Immature natural killer cell (primary cell): ENCODE data around the gene NKAIN2. TPM values are rescaled to one million over a fixed set of nuclear protein-coding genes. Genes with fewer than 3 reads are reported as not detected.
"Not testable (repeated sequence)": the region's sequence is repeated elsewhere in the genome, so short reads cannot be mapped to it uniquely, and the experiment has no call there.

Experiments used
- DNase-seq, 3 donors: peaks; one replicate each; pipeline ENCODE4 v3.0.0; 2022; ENCODE audit warnings: mixed read lengths in 1 of 3
- H3K27ac Mint-ChIP-seq, 6 donors: one replicate each; pipeline ENCODE4 v1.8.0; 2020; ENCODE audit warnings: mixed read lengths in 6 of 6, mild to moderate bottlenecking in 5 of 6, inconsistent platforms in 4 of 6, moderate library complexity in 3 of 6
- H3K27me3 Mint-ChIP-seq, 3 donors: one replicate each; pipeline ENCODE4 v1.8.0; 2020 to 2021; ENCODE audit warnings: low read depth in 3 of 3, mild to moderate bottlenecking in 3 of 3, mixed read lengths in 3 of 3, moderate library complexity in 3 of 3, inconsistent platforms in 1 of 3
- H3K36me3 Mint-ChIP-seq, 3 donors: one replicate each; pipeline ENCODE4 v1.8.0; 2020; ENCODE audit warnings: mixed read lengths in 3 of 3, inconsistent platforms in 2 of 3, mild to moderate bottlenecking in 2 of 3
- H3K4me1 Mint-ChIP-seq, 2 donors: one replicate each; pipeline ENCODE4 v1.8.0; 2020; ENCODE audit warnings: inconsistent platforms in 2 of 2, mild to moderate bottlenecking in 2 of 2, mixed read lengths in 2 of 2, moderate library complexity in 1 of 2
- H3K4me3 Mint-ChIP-seq, 5 donors: one replicate each; pipeline ENCODE4 v1.8.0; 2020; ENCODE audit warnings: mild to moderate bottlenecking in 5 of 5, mixed read lengths in 5 of 5, inconsistent platforms in 3 of 5, moderate library complexity in 3 of 5
- H3K9me3 Mint-ChIP-seq, 6 donors: one replicate each; pipeline ENCODE4 v1.8.0; 2020; ENCODE audit warnings: mild to moderate bottlenecking in 6 of 6, mixed read lengths in 6 of 6, inconsistent platforms in 4 of 6, moderate library complexity in 3 of 6
- polyA plus RNA-seq, 3 donors: library from polyadenylated mRNA; unstranded; fragments of 300-500 nt; fragmentation: Illumina TruSeq; gene quantifications; one replicate each; pipeline ENCODE4 v1.2.3, GENCODE V29; 2021

Gene NKAIN2
- polyA plus RNA-seq, 3 donors from 2014 or later, result not detected

DNA sequence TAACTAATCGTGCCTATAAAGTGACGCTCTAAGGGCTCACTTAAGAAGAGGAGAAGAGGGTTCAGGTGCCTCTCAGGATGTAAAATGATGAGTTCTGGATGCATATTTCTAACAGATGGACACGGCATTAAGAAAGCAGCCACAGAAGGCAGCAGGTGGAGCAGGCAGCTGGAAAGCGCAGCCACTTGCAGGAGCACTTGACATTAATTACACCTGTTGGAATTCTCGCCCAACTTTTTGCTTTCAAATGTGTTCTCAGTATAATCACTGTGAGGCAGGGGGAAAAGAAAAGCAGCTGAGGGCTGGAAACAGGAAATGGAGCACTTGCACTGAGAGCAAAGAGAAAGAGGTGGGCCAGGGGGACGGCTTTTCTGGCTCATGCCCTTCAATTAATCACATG lies 164.2 kb downstream of the NKAIN2 start:
- H3K36me3 Mint-ChIP-seq, result no peaks in the 10 kb centered on the region
- H3K27ac Mint-ChIP-seq, result no peak overlapping the region
- peaks cover under 1 to 7% (median 5%) of the 10 kb centered on the region in 6 donors for H3K9me3 Mint-ChIP-seq
- DNase-seq, result no peak
- H3K4me3 Mint-ChIP-seq, result no peak overlapping the region
- H3K27me3 Mint-ChIP-seq, result no peaks in the 10 kb centered on the region
- no peaks in the 10 kb centered on the region for H3K4me1 Mint-ChIP-seq

GRCh38 chr6:123972600-123973294 lies 169.1 kb downstream of the NKAIN2 start:
- Mint-ChIP-seq H3K36me3 (no peaks in the 10 kb centered on the region), H3K4me1 (no peaks in the 10 kb centered on the region), H3K27ac (no peak overlapping the region), H3K4me3 (no peak overlapping the region), H3K9me3 (peaks cover 0 to 12% (median 5%) of the 10 kb centered on the region in 6 donors), H3K27me3 (no peaks in the 10 kb centered on the region)
- no peak for DNase-seq

DNA sequence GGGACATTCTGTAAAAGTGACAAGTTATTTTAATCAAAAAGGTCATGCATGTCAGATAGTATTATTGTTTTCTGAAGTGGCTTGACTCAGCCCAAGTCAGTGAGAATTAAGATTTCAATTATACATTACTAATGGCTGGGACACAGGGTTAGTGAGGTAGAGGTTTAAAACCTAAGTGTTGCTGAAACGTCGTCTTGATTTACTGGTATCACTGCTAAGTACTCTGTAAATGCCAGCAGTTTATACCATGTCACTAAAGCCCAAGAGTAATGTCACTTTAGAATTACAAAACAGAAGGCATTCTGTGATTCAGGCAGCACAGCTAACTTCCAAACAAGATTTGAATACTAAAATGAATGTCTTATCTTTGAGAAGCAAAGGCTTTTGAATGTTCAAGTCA lies 176.6 kb downstream of the NKAIN2 start:
- H3K4me3 Mint-ChIP-seq, result no peak overlapping the region

GRCh38 chr6:123986938-123987337 lies 183.3 kb downstream of the NKAIN2 start:
- Mint-ChIP-seq H3K9me3 (peaks cover 0 to 22% (median 7%) of the 10 kb centered on the region in 6 donors), H3K4me1 (no peaks in the 10 kb centered on the region), H3K36me3 (no peaks in the 10 kb centered on the region), H3K27me3 (peaks cover 0 to 1% (median 0%) of the 10 kb centered on the region in 3 donors), H3K4me3 (no peak overlapping the region), H3K27ac (no peak overlapping the region)
- no peak for DNase-seq

More for the DNA sequence above, 176.6 kb downstream of the NKAIN2 start:
- H3K27ac Mint-ChIP-seq, result no peak overlapping the region
- DNase-seq, result no peak
- H3K4me1 Mint-ChIP-seq, result no peaks in the 10 kb centered on the region
- peaks cover 0 to 1% (median 0%) of the 10 kb centered on the region in 3 donors for H3K27me3 Mint-ChIP-seq
- H3K9me3 Mint-ChIP-seq, result peaks cover 0 to 13% (median 8%) of the 10 kb centered on the region in 6 donors
- H3K36me3 Mint-ChIP-seq, result no peaks in the 10 kb centered on the region

DNA sequence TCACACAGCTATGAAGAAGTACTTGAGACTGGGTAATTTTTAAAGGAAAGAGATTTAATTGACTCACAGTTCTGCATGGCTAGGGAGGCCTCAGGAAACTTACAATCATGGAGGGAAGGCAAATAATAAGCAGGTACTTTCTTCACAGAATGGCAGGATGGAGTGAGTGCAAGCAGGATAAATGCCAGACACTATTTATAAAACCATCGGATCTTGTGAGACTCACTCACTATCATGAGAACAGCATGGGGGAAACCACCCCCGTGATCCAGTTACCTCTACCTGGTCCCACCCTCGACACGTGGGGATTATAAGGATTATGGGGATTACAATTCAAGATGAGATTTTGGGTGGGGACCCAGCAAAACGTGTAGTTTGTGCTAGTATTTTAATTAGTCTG lies 186.3 kb downstream of the NKAIN2 start:
- H3K4me1 Mint-ChIP-seq, H3K27ac Mint-ChIP-seq, H3K36me3 Mint-ChIP-seq, DNase-seq, H3K27me3 Mint-ChIP-seq, H3K4me3 Mint-ChIP-seq: not testable (repeated sequence)
- H3K9me3 Mint-ChIP-seq, result peaks cover 0 to 30% (median 7%) of the 10 kb centered on the region in 6 donors

DNA sequence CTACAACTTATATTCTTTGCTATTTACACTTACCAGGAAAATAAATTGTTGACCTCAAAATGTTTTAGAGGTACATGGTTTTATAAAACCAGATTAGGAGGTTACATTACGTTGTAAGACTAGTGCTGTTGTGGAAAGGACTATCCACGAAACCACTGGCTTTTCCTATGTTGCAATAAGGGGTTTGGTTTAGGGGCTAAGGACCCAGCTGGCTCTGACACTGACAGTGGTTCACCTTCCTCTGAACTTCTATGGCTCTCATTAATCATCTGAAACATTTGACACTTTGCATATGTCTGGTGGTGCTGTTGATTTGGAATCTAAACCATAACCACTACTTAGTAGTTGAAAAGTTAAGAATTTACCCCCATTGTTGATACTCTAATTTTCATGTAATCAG lies 186.7 kb downstream of the NKAIN2 start:
- peaks cover 0 to 4% (median 0%) of the 10 kb centered on the region in 3 donors for H3K36me3 Mint-ChIP-seq
- DNase-seq, result no peak
- no peak overlapping the region for H3K4me3 Mint-ChIP-seq
- no peaks in the 10 kb centered on the region for H3K27me3 Mint-ChIP-seq
- H3K27ac Mint-ChIP-seq, result no peak overlapping the region
- H3K9me3 Mint-ChIP-seq, result peaks cover 0 to 32% (median 7%) of the 10 kb centered on the region in 6 donors
- H3K4me1 Mint-ChIP-seq, result no peaks in the 10 kb centered on the region

DNA sequence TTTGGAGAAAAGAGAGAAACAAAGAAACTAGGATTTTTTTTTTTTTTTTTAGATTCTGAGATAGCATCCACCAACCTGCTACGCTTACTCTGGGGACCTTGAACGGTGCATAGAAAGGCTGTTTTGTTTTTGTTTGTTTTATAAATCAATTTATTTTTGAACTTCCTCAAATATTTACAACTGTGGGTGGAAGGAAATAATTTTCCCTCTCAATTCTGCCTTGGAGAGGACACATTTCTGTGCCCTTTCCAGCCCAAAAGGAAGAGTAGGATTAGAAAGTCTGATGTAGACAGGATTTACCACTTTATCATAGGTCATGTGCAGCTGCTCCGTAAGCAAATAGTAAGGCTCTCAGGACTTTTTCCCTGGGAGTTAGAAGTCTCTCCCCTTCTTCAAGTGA lies 190.5 kb downstream of the NKAIN2 start:
- Mint-ChIP-seq H3K27me3 (no peaks in the 10 kb centered on the region), H3K27ac (no peak overlapping the region), H3K4me1 (no peaks in the 10 kb centered on the region), H3K9me3 (peaks cover 0 to 20% (median 6%) of the 10 kb centered on the region in 6 donors), H3K4me3 (no peak overlapping the region), H3K36me3 (peaks cover 0 to 4% (median 0%) of the 10 kb centered on the region in 3 donors)
- DNase-seq, result no peak

- no peak for DNase-seq
- H3K9me3 Mint-ChIP-seq, result peaks cover 0 to 20% (median 5%) of the 10 kb centered on the region in 6 donors
- H3K27ac Mint-ChIP-seq, result no peak overlapping the region
- H3K27me3 Mint-ChIP-seq, result no peaks in the 10 kb centered on the region
- peaks cover 0 to 4% (median 0%) of the 10 kb centered on the region in 3 donors for H3K36me3 Mint-ChIP-seq
- H3K4me3 Mint-ChIP-seq, result no peak overlapping the region
- H3K4me1 Mint-ChIP-seq, result no peaks in the 10 kb centered on the region
Observed at GRCh38 chr6:123994891-123995635, 191.4 kb downstream of the NKAIN2 start.

GRCh38 chr6:123997223-123997622 lies 193.6 kb downstream of the NKAIN2 start:
- Mint-ChIP-seq H3K27me3 (no peaks in the 10 kb centered on the region), H3K4me3 (no peak overlapping the region), H3K9me3 (peaks cover 0 to 11% (median 3%) of the 10 kb centered on the region in 6 donors), H3K4me1 (no peaks in the 10 kb centered on the region), H3K36me3 (peaks cover 0 to 4% (median 0%) of the 10 kb centered on the region in 3 donors), H3K27ac (no peak overlapping the region)
- no peak for DNase-seq

DNA sequence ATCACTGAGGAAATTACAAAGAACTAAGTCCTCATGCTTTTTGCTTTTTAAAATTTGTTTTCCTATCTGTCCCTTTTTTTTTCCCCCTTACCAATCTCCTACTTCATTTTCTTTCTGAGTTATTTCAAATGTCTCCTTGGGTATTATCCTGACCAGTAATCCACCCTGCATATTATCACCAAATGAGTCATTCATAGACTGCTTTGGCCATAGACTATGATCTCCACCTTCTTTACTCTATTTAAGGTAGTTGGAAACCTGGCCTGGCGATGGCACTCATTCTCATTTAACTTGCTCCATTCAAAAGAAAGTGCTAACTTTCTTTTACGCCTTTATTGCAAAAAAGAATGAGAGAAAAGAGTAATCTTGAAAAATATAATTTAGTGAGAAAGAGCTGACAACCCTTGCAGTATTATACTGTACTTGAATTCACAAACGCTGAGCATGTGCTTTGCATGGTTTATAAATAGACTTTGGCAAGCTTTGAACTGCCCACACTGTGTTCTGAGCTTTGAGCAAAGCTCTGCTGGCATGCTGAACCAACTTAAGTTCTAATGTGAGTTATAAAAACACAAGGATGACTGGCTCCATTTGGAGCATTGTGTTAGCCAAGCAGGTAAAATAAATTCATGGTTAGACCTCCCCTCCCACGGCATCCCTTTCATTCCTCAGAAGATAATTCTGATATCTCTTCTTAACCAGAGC lies 198.9 kb downstream of the NKAIN2 start:
- peaks cover 0 to 2% (median 0%) of the 10 kb centered on the region in 3 donors for H3K27me3 Mint-ChIP-seq
- H3K4me1 Mint-ChIP-seq, result no peaks in the 10 kb centered on the region
- DNase-seq, result no peak
- no peak overlapping the region for H3K27ac Mint-ChIP-seq
- H3K36me3 Mint-ChIP-seq, result no peaks in the 10 kb centered on the region
- H3K9me3 Mint-ChIP-seq, result peaks cover 0 to 4% (median 0%) of the 10 kb centered on the region in 6 donors
- no peak overlapping the region for H3K4me3 Mint-ChIP-seq

GRCh38 chr6:124007266-124007665 lies 203.6 kb downstream of the NKAIN2 start:
- Mint-ChIP-seq H3K4me1 (no peaks in the 10 kb centered on the region), H3K9me3 (peaks cover 3 to 11% (median 5%) of the 10 kb centered on the region in 6 donors), H3K4me3 (no peak overlapping the region), H3K27ac (no peak overlapping the region), H3K36me3 (no peaks in the 10 kb centered on the region), H3K27me3 (peaks cover 0 to 3% (median 0%) of the 10 kb centered on the region in 3 donors)
- no peak for DNase-seq

GRCh38 chr6:124008000-124008987 lies 204.6 kb downstream of the NKAIN2 start:
- H3K4me1 Mint-ChIP-seq, result no peaks in the 10 kb centered on the region
- no peak overlapping the region for H3K27ac Mint-ChIP-seq
- no peak overlapping the region for H3K4me3 Mint-ChIP-seq
- peaks cover 0 to 3% (median 0%) of the 10 kb centered on the region in 3 donors for H3K27me3 Mint-ChIP-seq
- no peaks in the 10 kb centered on the region for H3K36me3 Mint-ChIP-seq
- no peak for DNase-seq
- peaks cover 2 to 12% (median 6%) of the 10 kb centered on the region in 6 donors for H3K9me3 Mint-ChIP-seq
